Measurements from ENCODE around the gene TMEM245. TPM values are rescaled to one million over a fixed set of nuclear protein-coding genes. Genes with fewer than 3 reads are reported as not detected.

Gene TMEM245
- total and polyA plus RNA-seq, 2 donors (not counting 1 experiment from before 2014, with no cell fraction given), result 6.3 to 34.3 TPM

DNA sequence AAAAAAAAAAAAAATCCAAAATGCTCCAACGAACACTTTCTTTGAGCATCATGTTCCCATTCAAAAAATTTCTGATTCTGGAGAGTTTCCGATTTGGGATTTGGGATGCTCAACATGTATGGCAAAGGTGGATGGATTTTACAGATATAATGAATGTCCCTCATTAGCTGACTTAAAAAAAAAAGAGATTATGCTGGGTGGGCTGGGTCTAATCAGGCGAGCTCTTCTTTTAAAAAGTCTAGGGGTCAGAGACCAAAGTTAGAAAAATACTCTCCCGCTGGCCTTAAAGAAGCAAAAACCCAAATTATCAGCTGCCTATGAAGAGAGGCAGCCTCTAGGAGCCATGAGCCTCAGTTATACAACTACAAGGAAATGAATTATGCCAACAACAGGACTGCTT, 91.3 kb downstream of the TMEM245 start:
- Histone ChIP-seq H4K20me1 (ENCODE audit: control insufficient read depth, insufficient read depth, low read length, poor library complexity, severe bottlenecking) (no peaks in the 10 kb centered on the region), H3K9ac (ENCODE audit: low read length) (no peak overlapping the region), H3K36me3 (replicated peaks in 1 of 2; ENCODE audit: control extremely low read depth in 1 of 2, control insufficient read depth in 1 of 2, extremely low read depth in 1 of 2, insufficient read depth in 2 of 2, low read length in 1 of 2) (peaks cover 0 to 32% of the 10 kb centered on the region in 2 experiments), H3K79me2 (ENCODE audit: control insufficient read depth, insufficient read depth, low read length) (no peaks in the 10 kb centered on the region), H3K4me3 (ENCODE audit: control extremely low read depth in 1 of 5, extremely low read depth in 1 of 5, insufficient read depth in 1 of 5, low read depth in 2 of 5, low read length in 4 of 5) (no peak overlapping the region), H3K9me3 (ENCODE audit: control extremely low read depth in 1 of 3, control insufficient read depth in 2 of 3, insufficient read depth in 1 of 3, low read length in 2 of 3) (no peaks in the 10 kb centered on the region), H3K4me1 (ENCODE audit: control insufficient read depth in 2 of 2, insufficient read depth in 2 of 2, low read length in 2 of 2) (no peaks in the 10 kb centered on the region), H3K27ac (ENCODE audit: low read length in 2 of 2) (no peak overlapping the region), H2AFZ (ENCODE audit: insufficient read depth, low read depth, low read length, poor library complexity, severe bottlenecking) (no peak overlapping the region), H3K4me2 (replicated peaks; ENCODE audit: low read depth, low read length, poor library complexity, severe bottlenecking) (no peak overlapping the region), H3K27me3 (replicated peaks in 1 of 4; ENCODE audit: control extremely low read depth in 1 of 4, control insufficient read depth in 3 of 4, insufficient read depth in 4 of 4, low read length in 3 of 4) (no peaks in the 10 kb centered on the region)
- ChIA-PET POLR2A (no interaction called here), CTCF (no interaction called here)
- H3K9me3 Mint-ChIP-seq (ENCODE audit: insufficient read depth), result no peaks in the 10 kb centered on the region
- H3K4me3 Mint-ChIP-seq, result no peak overlapping the region
- no peaks in the 10 kb centered on the region for H3K4me1 Mint-ChIP-seq
- TF ChIP-seq, protein P1, sequence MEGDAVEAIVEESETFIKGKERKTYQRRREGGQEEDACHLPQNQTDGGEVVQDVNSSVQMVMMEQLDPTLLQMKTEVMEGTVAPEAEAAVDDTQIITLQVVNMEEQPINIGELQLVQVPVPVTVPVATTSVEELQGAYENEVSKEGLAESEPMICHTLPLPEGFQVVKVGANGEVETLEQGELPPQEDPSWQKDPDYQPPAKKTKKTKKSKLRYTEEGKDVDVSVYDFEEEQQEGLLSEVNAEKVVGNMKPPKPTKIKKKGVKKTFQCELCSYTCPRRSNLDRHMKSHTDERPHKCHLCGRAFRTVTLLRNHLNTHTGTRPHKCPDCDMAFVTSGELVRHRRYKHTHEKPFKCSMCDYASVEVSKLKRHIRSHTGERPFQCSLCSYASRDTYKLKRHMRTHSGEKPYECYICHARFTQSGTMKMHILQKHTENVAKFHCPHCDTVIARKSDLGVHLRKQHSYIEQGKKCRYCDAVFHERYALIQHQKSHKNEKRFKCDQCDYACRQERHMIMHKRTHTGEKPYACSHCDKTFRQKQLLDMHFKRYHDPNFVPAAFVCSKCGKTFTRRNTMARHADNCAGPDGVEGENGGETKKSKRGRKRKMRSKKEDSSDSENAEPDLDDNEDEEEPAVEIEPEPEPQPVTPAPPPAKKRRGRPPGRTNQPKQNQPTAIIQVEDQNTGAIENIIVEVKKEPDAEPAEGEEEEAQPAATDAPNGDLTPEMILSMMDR (IDR thresholded peaks at IDR 0.05), result no peak
- no peak for TF ChIP-seq EZH2 (IDR thresholded peaks at IDR 0.05; ENCODE audit: borderline replicate concordance, insufficient read depth, low read depth, low read length, poor library complexity, severe bottlenecking)
- ATAC-seq (ENCODE audit: low read depth) (no peak), DNase-seq (no peak)
- H3K27ac Mint-ChIP-seq, result no peak overlapping the region
- intact Hi-C loops (cut with micrococcal nuclease), result no loop called here
- WGBS (ENCODE audit: insufficient coverage), result 100% methylated on average over 2 of the region's 4 CpGs
- no peaks in the 10 kb centered on the region for H3K27me3 Mint-ChIP-seq

DNA sequence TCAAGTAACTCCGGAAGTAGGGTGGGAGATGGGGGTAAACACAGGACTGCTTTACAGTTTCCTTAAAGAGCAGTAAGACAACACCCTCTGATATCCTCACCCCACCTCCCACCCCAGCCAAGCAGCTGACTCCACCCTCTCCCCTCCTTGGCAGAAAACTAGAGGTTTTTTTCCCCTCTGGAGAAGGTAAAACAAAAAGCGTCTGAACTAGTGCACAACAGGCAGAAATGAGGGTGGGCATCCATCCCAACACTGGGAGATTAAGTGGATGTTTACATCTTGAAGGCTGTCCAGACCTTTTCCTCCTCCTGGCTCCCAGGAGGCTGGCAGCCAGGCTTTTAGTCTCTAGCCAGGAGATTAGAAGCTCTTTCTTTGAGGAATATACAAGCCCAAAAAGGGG, 92.6 kb downstream of the TMEM245 start:
- Histone ChIP-seq H3K79me2 (ENCODE audit: control insufficient read depth, insufficient read depth, low read length) (no peaks in the 10 kb centered on the region), H3K27ac (ENCODE audit: low read length in 2 of 2) (no peak overlapping the region), H3K27me3 (replicated peaks in 1 of 4; ENCODE audit: control extremely low read depth in 1 of 4, control insufficient read depth in 3 of 4, insufficient read depth in 4 of 4, low read length in 3 of 4) (no peaks in the 10 kb centered on the region), H4K20me1 (ENCODE audit: control insufficient read depth, insufficient read depth, low read length, poor library complexity, severe bottlenecking) (no peaks in the 10 kb centered on the region), H3K9me3 (ENCODE audit: control extremely low read depth in 1 of 3, control insufficient read depth in 2 of 3, insufficient read depth in 1 of 3, low read length in 2 of 3) (no peaks in the 10 kb centered on the region), H3K36me3 (replicated peaks in 1 of 2; ENCODE audit: control extremely low read depth in 1 of 2, control insufficient read depth in 1 of 2, extremely low read depth in 1 of 2, insufficient read depth in 2 of 2, low read length in 1 of 2) (peaks cover 3 to 28% of the 10 kb centered on the region in 2 experiments), H3K9ac (ENCODE audit: low read length) (no peak overlapping the region), H3K4me2 (replicated peaks; ENCODE audit: low read depth, low read length, poor library complexity, severe bottlenecking) (no peak overlapping the region), H3K4me1 (ENCODE audit: control insufficient read depth in 2 of 2, insufficient read depth in 2 of 2, low read length in 2 of 2) (no peaks in the 10 kb centered on the region), H3K4me3 (ENCODE audit: control extremely low read depth in 1 of 5, extremely low read depth in 1 of 5, insufficient read depth in 1 of 5, low read depth in 2 of 5, low read length in 4 of 5) (no peak overlapping the region), H2AFZ (ENCODE audit: insufficient read depth, low read depth, low read length, poor library complexity, severe bottlenecking) (no peak overlapping the region)
- H3K4me3 Mint-ChIP-seq, result no peak overlapping the region
- DNase-seq (no peak), ATAC-seq (ENCODE audit: low read depth) (no peak)
- ChIA-PET CTCF (no interaction called here), POLR2A (no interaction called here)
- intact Hi-C loops (cut with micrococcal nuclease), result no loop called here
- TF ChIP-seq, protein P1 (IDR thresholded peaks at IDR 0.05), result no peak
- TF ChIP-seq EZH2 (IDR thresholded peaks at IDR 0.05; ENCODE audit: borderline replicate concordance, insufficient read depth, low read depth, low read length, poor library complexity, severe bottlenecking), result no peak
- no peaks in the 10 kb centered on the region for H3K4me1 Mint-ChIP-seq
- H3K27ac Mint-ChIP-seq, result no peak overlapping the region
- 100% methylated on average over 1 of the region's 2 CpGs for WGBS (ENCODE audit: insufficient coverage)
- H3K27me3 Mint-ChIP-seq, result no peaks in the 10 kb centered on the region
- no peaks in the 10 kb centered on the region for H3K9me3 Mint-ChIP-seq (ENCODE audit: insufficient read depth)
